Measurements from ENCODE around the gene MME.
"Not testable (repeated sequence)": the region's sequence is repeated elsewhere in the genome, so short reads cannot be mapped to it uniquely, and the experiment has no call there.

MME gene

DNA sequence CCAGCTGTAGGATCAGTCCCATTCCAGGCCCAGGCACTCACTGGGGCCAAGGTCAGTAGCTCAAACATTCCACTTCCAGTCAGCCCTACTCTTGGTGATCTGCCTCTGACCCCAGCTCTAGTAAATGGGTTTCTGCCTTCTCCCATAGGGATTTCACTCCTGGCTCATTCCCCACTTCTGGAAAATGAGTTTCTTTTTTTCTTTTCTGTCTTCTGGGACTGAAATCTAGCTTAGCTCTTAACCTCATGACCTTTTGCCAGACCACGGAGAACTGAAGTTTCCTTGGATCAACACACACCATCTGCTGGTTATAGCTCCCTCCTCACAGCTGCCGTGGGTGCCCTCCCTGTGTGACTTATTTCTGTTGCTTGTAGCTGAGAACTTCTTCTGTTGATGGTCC is 21.3 kb downstream of the MME start:
- H3K4me3 ChIP-seq (ENCODE audit: low read length), result no peak overlapping the region
- no peak for TF ChIP-seq ZNF274 (IDR thresholded peaks at IDR 0.05; ENCODE audit: low read depth, low read length)

DNA sequence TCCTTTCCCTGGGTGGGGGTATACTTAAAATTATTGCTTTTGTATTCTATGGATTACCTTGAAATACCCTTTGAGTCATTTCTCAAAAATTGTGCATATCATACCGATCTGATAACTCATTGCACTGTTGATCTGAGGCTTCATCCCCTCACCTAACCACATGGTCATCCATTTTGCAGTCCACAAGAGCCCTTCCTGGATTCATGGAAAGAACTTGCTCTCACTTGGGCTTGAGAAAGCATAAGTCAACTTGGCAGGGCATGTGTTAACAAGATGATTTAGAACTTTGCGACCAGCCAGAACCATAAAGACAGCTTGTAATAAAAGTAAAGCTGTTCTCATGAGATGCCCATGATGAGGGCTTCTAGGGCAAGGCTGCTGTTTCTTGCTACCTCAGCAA is 22.2 kb downstream of the MME start:
- H3K4me3 ChIP-seq (ENCODE audit: low read length), result no peak overlapping the region
- TF ChIP-seq ZNF274 (IDR thresholded peaks at IDR 0.05; ENCODE audit: low read depth, low read length), result no peak

DNA sequence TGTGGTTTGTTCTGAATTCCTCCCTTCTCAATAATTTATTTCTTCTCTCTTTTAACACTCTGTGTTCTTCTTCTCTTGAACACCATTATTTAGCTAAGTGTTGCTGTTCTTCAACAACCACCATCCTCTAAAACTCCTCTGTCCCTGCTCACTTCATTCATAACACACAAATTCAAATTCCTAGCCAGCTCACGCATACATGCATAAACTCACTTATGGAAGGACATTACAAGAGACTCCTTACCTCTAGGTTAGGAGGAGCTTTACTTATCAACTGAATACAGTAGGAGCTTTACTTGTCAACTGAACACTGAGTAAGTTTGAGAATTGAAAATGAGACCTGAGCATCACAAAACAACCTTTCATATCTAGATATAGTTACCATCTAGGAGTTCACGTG is 23.6 kb downstream of the MME start:
- TF ChIP-seq ZNF274 (IDR thresholded peaks at IDR 0.05; ENCODE audit: low read depth, low read length), result no peak

GRCh38 chr3:155106119-155106518 is 26.0 kb downstream of the MME start:
- TF ChIP-seq ZNF274 (IDR thresholded peaks at IDR 0.05; ENCODE audit: low read depth, low read length), result no peak
- H3K4me3 ChIP-seq (ENCODE audit: low read length), result no peak overlapping the region

More for the DNA sequence above, 23.6 kb downstream of the MME start:
- no peak overlapping the region for H3K4me3 ChIP-seq (ENCODE audit: low read length)

- TF ChIP-seq ZNF274 (IDR thresholded peaks at IDR 0.05; ENCODE audit: low read depth, low read length), result no peak
- no peak overlapping the region for H3K4me3 ChIP-seq (ENCODE audit: low read length)
Observed at GRCh38 chr3:155110022-155110421, 29.9 kb downstream of the MME start.

GRCh38 chr3:155110996-155111901 is 31.1 kb downstream of the MME start:
- H3K4me3 ChIP-seq (ENCODE audit: low read length), result no peak overlapping the region
- TF ChIP-seq ZNF274 (IDR thresholded peaks at IDR 0.05; ENCODE audit: low read depth, low read length), result no peak

DNA sequence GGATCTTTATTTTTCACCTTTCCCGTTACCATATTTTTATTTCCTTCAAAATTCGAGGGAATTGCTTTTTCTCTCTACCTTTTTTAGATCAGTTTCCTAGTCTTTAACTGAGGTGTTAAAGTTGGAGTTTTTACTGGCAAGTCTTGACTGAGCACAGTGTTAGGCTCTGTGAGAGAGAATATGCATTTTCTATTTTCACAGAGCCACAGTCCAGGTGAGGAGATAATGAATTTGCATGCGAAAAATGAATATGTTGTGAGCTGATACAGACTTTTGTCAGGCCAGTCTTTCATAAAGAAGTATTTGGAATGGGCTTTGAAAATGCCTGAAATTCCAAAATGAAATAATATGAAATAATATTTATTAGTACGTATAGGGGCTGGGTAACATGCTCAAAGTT is 31.9 kb downstream of the MME start:
- no peak for TF ChIP-seq ZNF274 (IDR thresholded peaks at IDR 0.05; ENCODE audit: low read depth, low read length)
- H3K4me3 ChIP-seq (ENCODE audit: low read length), result no peak overlapping the region

- TF ChIP-seq ZNF274 (IDR thresholded peaks at IDR 0.05; ENCODE audit: low read depth, low read length), result no peak
- no peak overlapping the region for H3K4me3 ChIP-seq (ENCODE audit: low read length)
Observed at GRCh38 chr3:155112661-155113389, 32.7 kb downstream of the MME start.

- H3K4me3 ChIP-seq (ENCODE audit: low read length), result not testable (repeated sequence)
Observed at GRCh38 chr3:155124745-155125144, 44.6 kb downstream of the MME start.

- H3K4me3 ChIP-seq (ENCODE audit: low read length), result no peak overlapping the region
- TF ChIP-seq ZNF274 (IDR thresholded peaks at IDR 0.05; ENCODE audit: low read depth, low read length), result no peak
Observed at GRCh38 chr3:155129396-155129795, 49.3 kb downstream of the MME start.

- TF ChIP-seq ZNF274 (IDR thresholded peaks at IDR 0.05; ENCODE audit: low read depth, low read length), result no peak
- no peak overlapping the region for H3K4me3 ChIP-seq (ENCODE audit: low read length)
Observed at GRCh38 chr3:155130001-155130400, 49.9 kb downstream of the MME start.

GRCh38 chr3:155131104-155131503 is 51.0 kb downstream of the MME start:
- no peak overlapping the region for H3K4me3 ChIP-seq (ENCODE audit: low read length)
- TF ChIP-seq ZNF274 (IDR thresholded peaks at IDR 0.05; ENCODE audit: low read depth, low read length), result no peak

- H3K4me3 ChIP-seq (ENCODE audit: low read length), result not testable (repeated sequence)
Observed at GRCh38 chr3:155134311-155134710, 54.2 kb downstream of the MME start.

GRCh38 chr3:155135003-155135402 is 54.9 kb downstream of the MME start:
- TF ChIP-seq ZNF274 (IDR thresholded peaks at IDR 0.05; ENCODE audit: low read depth, low read length), result no peak
- no peak overlapping the region for H3K4me3 ChIP-seq (ENCODE audit: low read length)

DNA sequence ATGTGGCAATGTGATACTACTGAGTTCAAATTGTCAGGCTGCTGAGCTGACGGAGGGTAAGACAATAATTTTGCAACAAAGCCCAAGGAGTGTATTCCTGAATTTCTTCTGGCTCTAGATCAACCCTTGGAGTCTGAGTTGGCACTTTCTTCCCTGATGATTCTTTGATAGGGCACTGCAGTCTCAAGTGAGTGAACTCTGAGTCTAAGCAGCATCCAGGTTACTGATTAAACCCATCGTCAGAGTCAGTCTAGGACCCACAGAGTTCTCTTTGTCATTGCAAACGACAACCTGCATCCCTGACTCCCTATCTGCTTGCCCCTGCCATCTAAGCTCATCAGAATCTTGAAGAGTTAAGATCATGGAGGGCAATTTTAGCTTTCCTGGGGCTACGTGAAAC is 58.6 kb downstream of the MME start:
- H3K4me3 ChIP-seq (ENCODE audit: low read length), result no peak overlapping the region
- no peak for TF ChIP-seq ZNF274 (IDR thresholded peaks at IDR 0.05; ENCODE audit: low read depth, low read length)
